Activated naive CD4-positive, alpha-beta T cell treated with anti-CD3 and anti-CD28 coated beads, Interleukin-2, amount 10 ng/mL, durations not matched to agents 7 days and 5 days (primary cell): ENCODE measurements around the gene ZFP36L2.

ENCODE experiments used
- CTCF ChIA-PET: fragments of 350-600 bp; sonication (Branson Sonifier 250); formaldehyde crosslinking; loops from one replicate; lab custom pipeline; 2021; ENCODE audit warnings: antibody characterized with exemption; lab: Charles Lee
- DNase-seq: peaks from one replicate; pipeline ENCODE4 v3.0.0-alpha.2; 2020
- H3K27ac Mint-ChIP-seq: one replicate; pipeline ENCODE4 v1.8.0; 2021; ENCODE audit warnings: mild to moderate bottlenecking, moderate library complexity, mixed read lengths
- H3K27me3 Mint-ChIP-seq: one replicate; pipeline ENCODE4 v1.8.0; 2021; ENCODE audit warnings: mild to moderate bottlenecking, mixed read lengths
- H3K36me3 Mint-ChIP-seq: one replicate; pipeline ENCODE4 v1.8.0; 2021; ENCODE audit warnings: mixed read lengths
- H3K4me1 Mint-ChIP-seq: one replicate; pipeline ENCODE4 v1.8.0; 2021; ENCODE audit warnings: mixed read lengths
- H3K4me3 Mint-ChIP-seq: one replicate; pipeline ENCODE4 v1.8.0; 2021; ENCODE audit warnings: mild to moderate bottlenecking, moderate library complexity, mixed read lengths
- H3K9me3 Mint-ChIP-seq: one replicate; pipeline ENCODE4 v1.8.0; 2021; ENCODE audit warnings: mixed read lengths

ZFP36L2 gene

DNA sequence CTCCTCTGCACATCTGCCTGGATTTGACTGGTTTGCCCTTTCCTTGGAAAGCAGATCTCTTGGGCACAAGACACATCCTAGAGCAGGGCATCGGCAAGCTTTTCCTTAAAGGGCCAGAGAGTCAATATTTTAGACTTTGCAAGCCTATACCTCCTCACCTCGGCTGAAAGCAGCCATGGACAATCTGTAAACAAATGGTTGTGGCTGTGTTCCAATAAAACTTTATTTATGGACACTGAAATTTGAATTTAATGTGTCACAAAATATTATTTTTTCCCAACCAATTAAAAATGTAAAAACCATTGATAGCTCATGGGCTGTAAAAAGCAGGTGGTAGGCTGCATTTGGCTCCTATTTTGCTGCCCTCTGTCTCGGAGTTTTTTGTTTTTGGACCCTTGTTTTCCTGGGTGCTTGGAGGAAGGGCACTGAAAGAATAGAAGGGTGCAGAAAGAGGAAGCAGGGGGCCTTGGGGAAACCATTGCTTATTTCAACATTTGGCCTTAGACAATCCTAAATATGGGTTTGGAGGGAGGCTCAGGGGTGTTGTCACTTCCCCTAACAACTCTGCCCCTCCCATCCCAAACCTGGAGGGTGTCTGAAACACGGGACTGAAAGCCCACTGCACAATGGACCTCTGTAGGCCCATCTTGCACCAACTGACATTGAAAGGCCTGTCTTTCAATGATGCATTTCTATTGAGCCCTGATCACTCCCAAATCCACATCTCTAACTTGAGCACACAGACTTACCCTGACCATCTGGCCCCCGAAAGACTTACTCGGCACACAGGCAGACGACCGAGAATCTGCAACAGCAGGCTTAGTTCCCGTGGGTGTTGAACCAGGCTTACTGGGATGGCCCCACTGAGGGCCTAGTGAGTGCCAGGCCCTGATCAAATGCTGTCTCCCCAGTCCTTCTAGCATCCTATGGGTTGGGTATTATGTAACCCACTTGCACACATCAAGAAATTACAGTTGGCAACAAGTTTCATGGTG, 7.1 kb upstream of the ZFP36L2 start:
- Mint-ChIP-seq H3K4me3 (no peak overlapping the region), H3K4me1 (peaks cover 26% of the 10 kb centered on the region), H3K9me3 (no peaks in the 10 kb centered on the region), H3K36me3 (peaks cover 14% of the 10 kb centered on the region), H3K27me3 (no peaks in the 10 kb centered on the region), H3K27ac (no peak overlapping the region)
- DNase-seq: no peak
- CTCF ChIA-PET: interaction anchor here (1.0 kb wide), 1 partner anchor 251 kb away, joined by 3 read pairs; no protein-coding TSS in a partner anchor

DNA sequence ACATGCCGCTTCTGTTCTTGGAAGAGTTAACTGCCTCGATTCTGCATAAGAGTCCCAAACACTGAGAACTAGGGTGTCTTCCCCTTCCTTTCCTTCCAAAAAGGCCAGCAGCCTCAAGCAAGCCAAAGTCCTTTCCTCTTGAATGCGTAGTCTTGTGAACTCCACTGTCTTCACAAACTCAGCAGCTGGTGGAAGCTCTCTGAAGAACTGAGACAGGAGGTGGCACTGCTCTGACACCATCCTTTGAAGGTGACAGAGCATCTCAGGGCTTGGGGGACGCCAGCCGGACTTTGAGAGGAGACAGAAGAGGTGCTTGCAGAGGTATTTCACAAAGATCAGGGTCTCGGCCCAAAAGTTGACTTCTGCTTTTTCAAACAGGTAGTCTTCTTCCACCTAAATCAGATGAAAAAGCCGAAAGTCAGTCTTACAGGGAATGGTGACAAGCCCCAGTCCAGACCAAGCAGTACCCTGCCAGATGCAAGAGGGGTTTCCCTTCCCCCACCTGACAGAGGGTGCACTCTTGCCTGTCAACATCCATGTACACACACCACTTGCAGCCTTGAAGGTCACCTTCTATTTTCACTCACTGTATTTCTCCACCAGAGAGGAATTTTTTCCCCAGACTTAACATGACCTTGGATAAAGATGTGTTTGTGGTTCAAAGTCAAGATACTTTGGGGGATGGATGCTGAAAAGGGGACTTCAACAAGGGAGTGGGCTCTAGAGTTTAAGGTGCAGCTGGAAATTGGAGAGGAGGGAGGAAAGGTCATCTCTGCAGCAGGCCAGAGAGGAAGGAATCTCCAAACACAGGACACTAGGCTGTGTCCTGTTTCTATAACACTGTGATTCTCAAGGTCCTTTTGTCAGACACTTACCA, 4.8 kb upstream of the ZFP36L2 start:
- H3K4me1 Mint-ChIP-seq: peaks cover 27% of the 10 kb centered on the region

DNA sequence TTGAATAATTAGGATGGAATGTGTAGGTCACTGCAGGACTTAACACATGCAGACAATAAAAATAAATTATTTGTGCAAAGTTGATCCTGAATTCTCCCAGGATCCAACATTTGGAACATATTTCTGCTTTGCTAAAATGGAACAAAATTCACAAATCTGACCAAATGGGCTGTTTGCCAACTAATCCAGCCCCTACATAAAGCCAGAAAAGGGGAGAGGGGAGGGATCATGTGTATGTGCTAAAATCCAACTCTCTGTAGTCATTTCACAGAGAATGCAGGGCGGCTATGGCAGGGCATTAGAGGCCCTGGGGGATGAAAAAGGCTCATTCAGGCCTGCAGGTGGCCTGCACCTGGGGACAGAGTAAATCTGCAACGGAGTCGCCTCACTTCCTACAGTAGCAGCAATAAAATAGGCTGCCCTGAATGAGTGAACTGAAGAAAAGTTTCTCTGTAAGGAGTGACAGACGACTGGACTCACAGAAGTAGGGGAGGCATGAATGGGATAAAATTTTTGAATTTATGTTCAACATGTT, 4.0 kb upstream of the ZFP36L2 start:
- no peaks in the 10 kb centered on the region for H3K27me3 Mint-ChIP-seq
- no peak overlapping the region for H3K4me3 Mint-ChIP-seq
- no peak for DNase-seq
- H3K4me1 Mint-ChIP-seq: peaks cover 27% of the 10 kb centered on the region
- peaks cover 15% of the 10 kb centered on the region for H3K36me3 Mint-ChIP-seq
- CTCF ChIA-PET: interaction anchor here (0.6 to 14.2 kb wide), 16 partner anchors 14 to 371 kb away, joined by 3 to 460 read pairs (median 10); partner anchors contain the start of gene THADA
- H3K27ac Mint-ChIP-seq: no peak overlapping the region
- no peaks in the 10 kb centered on the region for H3K9me3 Mint-ChIP-seq

More for the DNA sequence above, 4.8 kb upstream of the ZFP36L2 start:
- H3K9me3 Mint-ChIP-seq: no peaks in the 10 kb centered on the region
- H3K27ac Mint-ChIP-seq: no peak overlapping the region
- CTCF ChIA-PET: interaction anchor here (0.7 to 5.8 kb wide), 3 partner anchors 19 to 303 kb away, joined by 3 to 58 read pairs (median 3); no protein-coding TSS in a partner anchor
- no peak overlapping the region for H3K4me3 Mint-ChIP-seq
- DNase-seq: no peak
- peaks cover 11% of the 10 kb centered on the region for H3K36me3 Mint-ChIP-seq
- no peaks in the 10 kb centered on the region for H3K27me3 Mint-ChIP-seq

DNA sequence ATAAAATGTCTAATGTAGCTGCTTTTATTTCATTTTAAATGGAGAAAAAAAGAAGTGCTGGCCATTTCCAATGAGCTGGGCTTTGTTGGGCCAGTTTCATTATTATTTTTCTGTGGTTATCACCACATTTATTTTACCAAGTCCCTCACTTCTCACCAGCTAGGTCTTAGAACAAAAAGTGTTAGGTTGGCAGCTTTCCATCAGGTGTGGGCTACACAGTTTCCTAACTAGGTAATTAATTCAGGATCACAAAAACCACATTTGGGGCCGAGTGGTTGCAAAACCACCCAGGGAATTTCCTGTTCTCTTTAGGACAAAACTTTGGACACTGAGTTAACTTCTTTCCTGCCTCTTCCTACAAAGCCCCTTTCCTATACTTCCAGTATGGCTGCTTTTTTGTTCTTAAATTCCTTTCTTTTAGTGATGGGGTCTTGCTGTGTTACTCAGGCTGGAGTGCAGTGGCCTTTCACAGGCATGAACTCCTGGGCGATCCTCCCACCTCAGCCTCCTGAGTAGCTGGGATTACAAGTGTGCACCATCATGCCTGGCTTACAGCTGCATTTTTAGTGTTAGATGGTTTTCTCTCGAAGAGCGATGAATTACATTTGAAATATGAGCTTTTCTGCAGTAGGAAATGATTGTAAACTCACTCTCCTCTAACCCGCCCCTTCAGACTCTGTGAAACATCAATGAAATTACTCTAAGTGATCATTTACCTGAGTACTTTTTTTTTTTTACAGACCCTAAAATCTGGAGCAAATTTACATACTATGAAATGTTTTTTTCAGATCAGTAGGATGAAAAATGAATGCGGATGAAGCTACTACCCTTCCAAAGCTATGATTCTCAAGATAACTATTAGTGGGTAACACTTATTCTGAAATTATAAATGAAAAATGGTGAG, 2.6 kb upstream of the ZFP36L2 start:
- CTCF ChIA-PET: interaction anchor here (0.6 to 14.2 kb wide), 57 partner anchors 9 to 457 kb away, joined by 3 to 460 read pairs (median 4); no protein-coding TSS in a partner anchor
- Mint-ChIP-seq H3K27me3 (peaks cover 8% of the 10 kb centered on the region), H3K36me3 (peaks cover 21% of the 10 kb centered on the region), H3K27ac (peak overlapping the region; percentile 65), H3K9me3 (no peaks in the 10 kb centered on the region), H3K4me1 (peaks cover 27% of the 10 kb centered on the region), H3K4me3 (peak overlapping the region; percentile 87)
- no peak for DNase-seq

DNA sequence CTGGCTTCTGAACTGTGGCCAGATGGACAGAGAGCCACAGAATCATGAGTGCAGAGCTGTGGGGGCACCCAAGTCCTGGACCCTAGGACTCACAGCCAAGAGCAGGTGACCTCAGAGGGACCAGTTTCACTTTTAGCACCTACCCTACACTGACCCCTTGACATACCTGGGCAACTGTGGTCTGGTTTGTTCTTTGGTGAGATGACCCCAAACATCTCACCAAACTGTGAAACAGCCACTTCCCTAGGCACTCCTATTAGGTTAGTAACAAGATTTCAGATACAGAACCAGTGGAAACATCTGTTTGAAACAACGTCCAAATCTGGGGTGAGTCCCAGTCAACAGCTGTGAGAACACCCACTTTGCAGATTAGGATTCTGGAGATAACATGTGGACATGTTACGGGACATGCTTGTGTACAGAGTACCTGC, 1.9 kb upstream of the ZFP36L2 start:
- H3K4me1 Mint-ChIP-seq: peaks cover 27% of the 10 kb centered on the region
- CTCF ChIA-PET: interaction anchor here (0.8 to 14.2 kb wide), 40 partner anchors 8 to 400 kb away, joined by 3 to 460 read pairs (median 6); no protein-coding TSS in a partner anchor
- no peaks in the 10 kb centered on the region for H3K9me3 Mint-ChIP-seq
- H3K4me3 Mint-ChIP-seq: peak overlapping the region; percentile 87
- peaks cover 8% of the 10 kb centered on the region for H3K27me3 Mint-ChIP-seq
- peak overlapping the region; percentile 65 for H3K27ac Mint-ChIP-seq
- DNase-seq: no peak
- peaks cover 28% of the 10 kb centered on the region for H3K36me3 Mint-ChIP-seq

DNA sequence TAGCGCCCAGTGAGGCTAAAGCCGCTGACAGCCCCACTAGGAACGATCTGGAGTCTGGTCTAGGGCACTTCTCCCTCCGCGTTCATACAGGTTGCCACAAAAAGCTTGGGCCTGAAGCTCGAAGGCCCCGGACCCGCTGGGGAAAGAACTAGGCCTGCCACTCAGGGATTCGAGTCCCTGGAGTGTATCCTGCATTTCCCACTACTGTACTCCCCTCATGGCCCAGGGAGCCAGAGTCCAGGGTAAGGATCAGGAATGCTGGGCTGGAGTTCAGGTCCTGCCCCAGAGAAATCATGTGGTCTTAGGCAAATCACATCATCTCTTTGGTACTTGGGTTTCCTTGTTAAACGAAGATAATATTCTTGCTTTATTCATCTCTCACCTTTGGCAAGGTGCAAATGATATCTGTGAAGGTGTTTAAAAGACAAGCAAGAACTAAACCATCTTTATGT, 1.4 kb upstream of the ZFP36L2 start:
- H3K27me3 Mint-ChIP-seq: peaks cover 8% of the 10 kb centered on the region
- H3K4me3 Mint-ChIP-seq: peak overlapping the region; percentile 87
- no peak for DNase-seq
- peaks cover 27% of the 10 kb centered on the region for H3K4me1 Mint-ChIP-seq
- H3K27ac Mint-ChIP-seq: peak overlapping the region; percentile 65
- H3K36me3 Mint-ChIP-seq: peaks cover 28% of the 10 kb centered on the region
- no peaks in the 10 kb centered on the region for H3K9me3 Mint-ChIP-seq
- CTCF ChIA-PET: interaction anchor here (0.8 to 14.2 kb wide), 21 partner anchors 8 to 369 kb away, joined by 3 to 460 read pairs (median 11); no protein-coding TSS in a partner anchor

DNA sequence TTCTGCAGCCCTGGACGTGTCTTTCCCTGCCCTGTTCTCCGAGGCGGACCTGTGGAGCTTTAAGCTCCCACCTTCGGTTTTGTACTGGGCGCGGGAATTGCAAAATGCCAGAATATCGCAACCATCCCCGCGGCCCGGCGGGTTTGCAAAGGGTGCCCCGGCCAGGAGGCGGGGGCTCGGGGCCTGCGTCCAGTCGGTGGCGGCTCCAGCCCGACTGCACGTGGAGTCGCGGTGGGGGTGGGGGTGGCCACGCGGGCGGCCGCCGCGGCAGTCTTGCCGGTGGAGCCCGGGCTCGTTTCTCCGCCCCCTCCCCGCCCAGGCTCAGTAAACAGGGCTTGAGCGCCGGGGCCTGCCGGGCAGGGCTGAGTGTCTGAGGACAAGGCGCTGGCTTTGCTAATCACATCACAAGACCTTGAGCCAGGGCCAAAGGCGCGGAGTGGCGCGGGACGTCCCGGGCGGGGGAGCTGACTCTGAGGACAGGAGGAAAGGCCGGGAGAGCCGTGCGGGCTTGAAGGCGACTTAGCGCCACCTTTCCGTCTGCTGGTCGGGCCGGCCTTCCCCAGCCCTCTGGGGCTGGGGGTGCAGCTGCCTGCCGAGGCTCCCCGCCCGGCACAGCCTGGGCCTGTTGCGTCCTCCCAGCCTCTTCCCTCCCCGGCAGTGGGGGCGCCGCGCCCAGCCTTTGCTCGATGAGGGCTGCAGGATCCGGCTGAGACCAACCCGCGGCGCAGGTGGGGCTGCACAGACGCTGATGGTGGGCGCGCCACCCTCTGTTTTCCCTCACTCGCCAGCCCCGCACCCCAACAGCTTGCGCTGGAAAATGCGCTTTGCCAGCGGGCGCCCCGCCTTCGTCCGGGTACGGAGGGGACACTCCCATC, 786 bp upstream of the ZFP36L2 start:
- Mint-ChIP-seq H3K36me3 (peaks cover 35% of the 10 kb centered on the region), H3K4me1 (peaks cover 27% of the 10 kb centered on the region), H3K27me3 (peaks cover 8% of the 10 kb centered on the region), H3K27ac (peak overlapping the region; percentile 88), H3K9me3 (no peaks in the 10 kb centered on the region), H3K4me3 (peak overlapping the region; percentile 87)
- DNase-seq: peak; percentile 77
- CTCF ChIA-PET: interaction anchor here (0.6 to 14.2 kb wide), 18 partner anchors 10 to 368 kb away, joined by 3 to 460 read pairs (median 10); no protein-coding TSS in a partner anchor

DNA sequence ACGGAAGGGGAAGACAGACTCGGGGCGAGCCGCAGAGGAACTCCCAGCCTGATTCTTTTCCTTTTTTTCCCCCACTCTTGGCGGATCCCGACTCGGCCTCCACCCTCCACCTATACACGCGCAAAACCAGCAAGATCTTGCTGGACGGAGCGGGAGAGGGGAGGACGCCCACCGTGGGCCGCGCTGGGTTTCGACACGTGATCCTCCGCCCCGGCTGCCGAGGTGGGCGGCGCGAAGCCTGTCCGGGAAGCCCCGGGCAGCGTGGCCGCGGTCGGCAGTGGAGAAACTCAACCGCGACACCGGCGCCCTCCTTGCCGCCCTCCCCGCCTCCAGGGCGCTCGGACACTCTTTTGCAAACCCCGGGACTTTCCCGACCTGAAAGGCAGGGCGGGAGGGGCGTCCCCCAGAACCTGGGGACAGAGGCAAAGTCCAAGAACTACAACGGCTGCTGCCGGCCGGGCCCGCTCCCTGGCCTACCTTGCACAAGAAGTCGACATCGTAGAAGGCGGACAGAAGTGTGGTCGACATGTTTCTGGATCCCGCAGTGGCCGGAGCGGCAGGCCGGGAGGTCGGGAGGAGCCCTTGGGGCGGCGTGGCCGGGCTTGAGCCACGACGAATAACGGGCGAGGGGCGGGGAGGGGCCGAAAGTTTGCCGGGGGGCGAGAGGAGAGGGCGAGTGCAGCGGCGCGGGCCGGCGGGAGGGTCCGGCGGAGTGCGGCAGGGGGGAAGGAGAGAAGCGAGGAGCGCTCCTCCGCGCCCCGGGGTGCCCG, 433 bp downstream of the ZFP36L2 start:
- H3K36me3 Mint-ChIP-seq: peaks cover 46% of the 10 kb centered on the region
- CTCF ChIA-PET: interaction anchor here (0.6 to 14.2 kb wide), 15 partner anchors 9 to 279 kb away, joined by 3 to 460 read pairs (median 8); no protein-coding TSS in a partner anchor
- no peaks in the 10 kb centered on the region for H3K9me3 Mint-ChIP-seq

DNA sequence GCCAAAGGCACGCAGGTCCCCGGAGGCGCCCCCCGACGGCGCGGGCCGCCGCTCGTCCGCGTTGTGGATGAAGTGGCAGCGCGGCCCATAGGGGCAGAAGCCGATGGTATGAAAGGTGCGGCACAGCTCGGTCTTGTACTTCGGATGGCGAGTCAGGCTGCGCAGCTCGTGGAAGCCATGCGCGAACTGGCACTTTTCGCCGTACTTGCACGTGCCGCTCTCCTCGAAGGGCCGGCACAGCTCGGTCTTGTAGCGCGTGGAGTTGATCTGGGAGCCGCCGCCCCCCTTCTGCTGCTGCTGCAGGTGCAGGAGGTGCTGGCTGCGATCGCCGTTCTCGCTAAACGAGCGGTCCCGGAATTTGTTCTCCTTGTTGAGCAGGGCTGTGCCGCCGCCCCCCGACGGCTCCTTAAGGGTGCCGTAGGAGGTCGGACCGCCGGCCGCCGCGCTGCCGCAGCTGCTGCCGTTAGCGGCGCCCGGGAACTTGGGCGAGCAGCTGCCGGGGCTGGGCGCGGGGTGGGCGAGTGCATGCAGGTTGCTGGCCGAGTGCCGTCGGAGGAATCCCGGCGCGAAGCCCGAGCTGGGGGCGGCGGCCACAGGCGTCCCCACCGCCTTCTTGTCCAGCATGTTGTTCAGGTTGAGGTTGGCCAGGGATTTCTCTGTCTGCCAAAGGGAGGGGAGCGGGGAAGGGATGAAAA, 1.2 kb downstream of the ZFP36L2 start:
- Mint-ChIP-seq H3K4me1 (peaks cover 29% of the 10 kb centered on the region), H3K27me3 (peaks cover 12% of the 10 kb centered on the region), H3K36me3 (peaks cover 48% of the 10 kb centered on the region), H3K27ac (peak overlapping the region; percentile 97), H3K4me3 (peak overlapping the region; percentile 87), H3K9me3 (no peaks in the 10 kb centered on the region)
- CTCF ChIA-PET: interaction anchor here (0.7 to 14.2 kb wide), 11 partner anchors 33 to 334 kb away, joined by 3 to 460 read pairs (median 6); no protein-coding TSS in a partner anchor
- peak; percentile 86 for DNase-seq

More for the DNA sequence above, 433 bp downstream of the ZFP36L2 start:
- DNase-seq: peak; percentile 79
- Mint-ChIP-seq H3K27me3 (peaks cover 12% of the 10 kb centered on the region), H3K27ac (peak overlapping the region; percentile 97), H3K4me3 (peak overlapping the region; percentile 87), H3K4me1 (peaks cover 27% of the 10 kb centered on the region)

DNA sequence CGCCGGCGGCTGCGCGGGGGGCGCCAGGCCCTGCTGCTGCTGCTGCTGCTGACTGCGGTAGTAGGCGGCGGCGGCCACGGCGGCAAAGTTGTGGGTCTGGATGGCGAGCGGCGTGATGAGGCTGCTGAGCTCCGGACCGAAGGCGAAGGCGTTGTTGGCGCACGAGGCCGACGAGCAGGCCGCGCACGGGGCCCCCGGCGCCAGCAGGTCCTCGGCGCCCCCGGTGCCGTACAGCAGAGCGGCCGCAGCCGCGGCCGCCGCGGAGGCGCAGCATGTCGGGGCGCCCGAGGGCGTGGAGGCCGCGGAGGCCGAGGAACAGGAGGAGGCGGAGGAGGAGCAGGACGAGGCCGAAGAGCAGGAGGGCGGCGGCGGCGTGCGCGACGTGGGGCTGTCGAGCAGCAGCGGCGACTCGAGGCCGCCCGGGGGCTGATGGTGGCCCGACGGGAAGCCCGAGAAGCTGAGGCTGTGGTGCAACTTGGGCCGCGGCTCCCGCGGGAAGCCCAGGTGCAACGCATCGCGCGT, 1.8 kb downstream of the ZFP36L2 start:
- Mint-ChIP-seq H3K36me3 (peaks cover 49% of the 10 kb centered on the region), H3K27ac (peak overlapping the region; percentile 97), H3K9me3 (no peaks in the 10 kb centered on the region), H3K4me1 (peaks cover 29% of the 10 kb centered on the region), H3K4me3 (peak overlapping the region; percentile 87), H3K27me3 (peaks cover 12% of the 10 kb centered on the region)
- peak; percentile 67 for DNase-seq
- CTCF ChIA-PET: interaction anchor here (0.7 to 14.2 kb wide), 12 partner anchors 36 to 354 kb away, joined by 3 to 460 read pairs (median 6); no protein-coding TSS in a partner anchor
